ENCODE measurements around the gene DNMT3L. TPM values are rescaled to one million over a fixed set of nuclear protein-coding genes. Genes with fewer than 3 reads are reported as not detected.
A peak's percentile ranks its signal among the peaks of the same experiment; 100 is the strongest.

The DNMT3L gene
- not detected in 2 replicates for total RNA-seq
- long read RNA-seq = 0 reads

DNA sequence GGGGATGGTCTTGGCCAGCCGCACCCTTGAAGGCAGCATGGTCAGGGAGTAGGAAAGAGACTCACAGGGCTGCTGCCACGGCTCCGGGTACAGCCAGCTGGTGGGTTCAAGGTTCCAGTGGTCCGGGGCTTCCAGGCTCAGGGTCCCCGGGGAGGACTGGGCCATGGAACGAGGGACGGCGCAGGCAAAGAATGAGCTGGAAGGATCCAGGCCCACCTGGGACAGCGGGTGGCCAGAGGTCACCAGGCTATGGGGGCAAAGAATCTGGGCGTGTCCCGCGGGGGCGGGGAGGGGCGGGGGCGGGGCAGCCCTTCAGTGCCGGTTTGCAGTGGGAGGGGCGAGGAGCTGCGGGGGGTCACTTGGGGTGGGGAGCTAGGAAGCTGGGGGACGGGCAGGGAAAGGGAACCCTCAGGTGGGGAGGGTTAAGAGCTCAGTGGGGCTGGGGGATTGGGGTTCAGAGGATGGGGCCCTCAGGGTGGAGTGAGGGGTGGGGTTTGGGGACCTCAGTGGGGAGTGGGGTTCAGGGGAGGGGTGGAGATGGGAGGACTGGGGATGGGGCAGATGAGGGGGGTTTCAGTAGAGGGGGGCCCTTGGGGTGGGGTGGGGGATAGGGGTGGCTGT, at the start of gene DNMT3L:
Gene DNMT3L, minus strand, starts transcription at position 223 of the 621 bp plus-strand sequence. CDS start 638 bp downstream, outside the sequence.
- no peak for DNase-seq (ENCODE audit: low read depth, low spot score)

GRCh38 chr21:44310628-44311507, 49.2 kb upstream of the DNMT3L start:
- Mint-ChIP-seq H3K9me3 (no peaks in the 10 kb centered on the region), H3K27ac (ENCODE audit: unreplicated experiment) (no peak overlapping the region), H3K27me3 (ENCODE audit: low read depth) (no peaks in the 10 kb centered on the region), H3K36me3 (ENCODE audit: low read depth) (peaks cover 5% of the 10 kb centered on the region), H3K4me3 (no peak overlapping the region), H3K4me1 (peaks cover 12% of the 10 kb centered on the region)
- TF ChIP-seq CTCF (conservative IDR thresholded peaks at IDR 0.05) = no peak
- no peak for DNase-seq (ENCODE audit: low read depth, low spot score)

More for the DNA sequence above, at the start of gene DNMT3L:
- H3K9me3 Mint-ChIP-seq = no peaks in the 10 kb centered on the region
- no peaks in the 10 kb centered on the region for H3K36me3 Mint-ChIP-seq (ENCODE audit: low read depth)
- TF ChIP-seq CTCF (conservative IDR thresholded peaks at IDR 0.05) = no peak
- H3K27ac Mint-ChIP-seq (ENCODE audit: unreplicated experiment) = no peak within 1 kb of the TSS
- H3K27me3 Mint-ChIP-seq (ENCODE audit: low read depth) = no peaks in the 10 kb centered on the region
- no peak within 1 kb of the TSS for H3K4me3 Mint-ChIP-seq
- H3K4me1 Mint-ChIP-seq = peaks cover 5% of the 10 kb centered on the region

GRCh38 chr21:44306936-44307704, 45.4 kb upstream of the DNMT3L start:
- Mint-ChIP-seq H3K27me3 (ENCODE audit: low read depth) (no peaks in the 10 kb centered on the region), H3K9me3 (no peaks in the 10 kb centered on the region), H3K4me1 (peaks cover 33% of the 10 kb centered on the region), H3K4me3 (no peak overlapping the region), H3K36me3 (ENCODE audit: low read depth) (peaks cover 5% of the 10 kb centered on the region), H3K27ac (ENCODE audit: unreplicated experiment) (peak overlapping the region; percentile 38)
- no peak for TF ChIP-seq CTCF (conservative IDR thresholded peaks at IDR 0.05)
- DNase-seq (ENCODE audit: low read depth, low spot score) = no peak

- no peak for DNase-seq (ENCODE audit: low read depth, low spot score)
- H3K27ac Mint-ChIP-seq (ENCODE audit: unreplicated experiment) = no peak overlapping the region
- H3K36me3 Mint-ChIP-seq (ENCODE audit: low read depth) = no peaks in the 10 kb centered on the region
- no peak for TF ChIP-seq CTCF (conservative IDR thresholded peaks at IDR 0.05)
- H3K9me3 Mint-ChIP-seq = no peaks in the 10 kb centered on the region
- H3K4me1 Mint-ChIP-seq = peaks cover 37% of the 10 kb centered on the region
- H3K27me3 Mint-ChIP-seq (ENCODE audit: low read depth) = no peaks in the 10 kb centered on the region
- peak overlapping the region; percentile 31 for H3K4me3 Mint-ChIP-seq
Observed at GRCh38 chr21:44305691-44306090, 44.0 kb upstream of the DNMT3L start.

DNA sequence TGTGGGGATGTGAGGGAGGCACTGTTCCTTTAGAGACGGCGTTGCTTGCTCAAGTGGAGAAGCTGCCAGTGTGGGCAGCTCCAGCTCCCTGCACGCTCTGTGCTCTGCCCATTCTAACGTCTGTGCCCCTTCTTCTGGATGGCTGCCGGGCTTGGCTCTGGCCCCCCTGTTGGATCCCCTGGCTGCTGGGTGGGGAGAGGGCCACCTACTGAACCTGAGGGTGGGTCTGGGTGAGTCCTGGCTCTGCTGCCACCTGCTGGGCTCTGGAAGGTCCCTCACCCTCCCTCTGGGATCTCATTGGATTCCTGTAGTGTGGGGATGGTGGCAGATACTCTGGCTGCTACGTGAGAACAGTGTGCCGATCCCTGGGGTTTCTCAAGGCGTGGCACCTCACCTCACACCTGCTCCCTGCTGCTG, 43.2 kb upstream of the DNMT3L start:
- Mint-ChIP-seq H3K27me3 (ENCODE audit: low read depth) (no peaks in the 10 kb centered on the region), H3K27ac (ENCODE audit: unreplicated experiment) (peak overlapping the region; percentile 97), H3K36me3 (ENCODE audit: low read depth) (no peaks in the 10 kb centered on the region), H3K9me3 (no peaks in the 10 kb centered on the region), H3K4me1 (peaks cover 38% of the 10 kb centered on the region), H3K4me3 (peak overlapping the region; percentile 81)
- peak; percentile 72 for TF ChIP-seq CTCF (conservative IDR thresholded peaks at IDR 0.05)
- peak; percentile 58 for DNase-seq (ENCODE audit: low read depth, low spot score)
